Activated CD4-positive, alpha-beta T cell treated with anti-CD3 and anti-CD28 coated beads for 48 hours (primary cell): ENCODE data around the gene AUTS2.
"Not testable (repeated sequence)": the region's sequence is repeated elsewhere in the genome, so short reads cannot be mapped to it uniquely, and the experiment has no call there.

Experiments used
- DNase-seq: peaks from one replicate; pipeline ENCODE4 v3.0.0-alpha.2; 2020

AUTS2 gene

GRCh38 chr7:70632400-70632799, 1034.1 kb downstream of the AUTS2 start:
- no peak for DNase-seq

- DNase-seq: no peak
Measured at GRCh38 chr7:70634071-70634470, 1035.8 kb downstream of the AUTS2 start.

GRCh38 chr7:70634610-70635068, 1036.4 kb downstream of the AUTS2 start:
- DNase-seq: no peak

DNA sequence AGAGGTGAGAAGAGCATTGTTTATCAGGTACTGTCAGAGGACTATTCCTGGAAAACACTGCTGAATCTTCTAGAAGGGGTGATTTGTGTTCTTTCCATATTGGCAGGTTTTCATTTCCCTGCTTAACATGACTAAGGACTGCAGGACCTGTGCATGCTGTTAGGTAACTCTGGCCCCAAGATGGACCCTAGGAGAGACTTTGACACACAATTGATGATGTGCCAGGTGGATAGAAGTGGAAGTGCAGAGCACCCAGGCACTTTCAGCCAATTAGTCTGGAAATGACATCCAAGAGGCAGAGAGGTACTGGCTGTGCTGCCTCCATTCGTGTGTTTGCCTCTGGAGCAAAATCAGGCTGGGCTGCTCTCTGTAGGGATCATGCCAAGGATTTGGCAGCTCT, 1037.4 kb downstream of the AUTS2 start:
- no peak for DNase-seq

- DNase-seq: no peak
Measured at GRCh38 chr7:70636169-70636568, 1037.9 kb downstream of the AUTS2 start.

DNA sequence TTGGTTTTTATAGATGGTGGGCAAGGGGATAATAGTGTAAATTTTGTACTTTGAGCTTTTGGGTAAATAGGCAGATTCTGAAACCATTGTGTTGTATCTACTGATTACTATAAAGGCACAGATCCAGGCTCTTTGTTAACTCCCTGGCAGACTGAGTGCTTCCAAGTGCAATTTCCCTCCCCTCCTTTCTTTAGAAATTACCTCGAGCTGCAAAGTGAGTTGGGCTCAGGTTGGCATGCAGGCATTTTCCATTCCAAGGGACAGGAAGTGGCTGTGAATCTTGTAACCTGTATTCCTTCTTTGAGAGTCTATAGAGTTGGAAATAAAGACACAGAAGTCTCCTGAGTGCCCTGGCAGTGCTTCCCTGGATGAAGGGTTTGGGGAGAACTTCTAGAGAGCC, 1039.5 kb downstream of the AUTS2 start:
- DNase-seq: no peak

- no peak for DNase-seq
Measured at GRCh38 chr7:70638158-70639107, 1040.2 kb downstream of the AUTS2 start.

GRCh38 chr7:70640266-70640833, 1042.1 kb downstream of the AUTS2 start:
- no peak for DNase-seq

- DNase-seq: no peak
Measured at GRCh38 chr7:70641882-70642281, 1043.6 kb downstream of the AUTS2 start.

DNA sequence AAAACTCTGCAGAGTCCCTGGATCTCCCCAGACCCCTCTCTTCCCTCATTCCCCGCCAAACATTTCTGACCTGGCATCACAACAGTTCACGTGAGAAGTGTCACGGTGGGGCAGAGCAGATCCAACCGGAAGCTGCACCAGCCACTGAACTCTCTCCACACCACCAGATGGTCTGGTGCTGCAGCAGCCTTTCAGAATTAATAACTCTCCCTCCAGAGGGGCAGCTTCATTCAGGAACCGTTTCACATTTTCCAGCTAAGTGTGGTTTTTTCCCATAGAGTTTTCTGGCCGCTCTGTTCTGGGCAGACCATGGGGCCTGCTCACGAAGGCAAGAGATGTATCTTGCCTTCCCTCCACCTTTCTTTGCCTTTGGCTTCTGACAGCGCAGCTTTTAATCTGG, 1047.0 kb downstream of the AUTS2 start:
- no peak for DNase-seq

DNA sequence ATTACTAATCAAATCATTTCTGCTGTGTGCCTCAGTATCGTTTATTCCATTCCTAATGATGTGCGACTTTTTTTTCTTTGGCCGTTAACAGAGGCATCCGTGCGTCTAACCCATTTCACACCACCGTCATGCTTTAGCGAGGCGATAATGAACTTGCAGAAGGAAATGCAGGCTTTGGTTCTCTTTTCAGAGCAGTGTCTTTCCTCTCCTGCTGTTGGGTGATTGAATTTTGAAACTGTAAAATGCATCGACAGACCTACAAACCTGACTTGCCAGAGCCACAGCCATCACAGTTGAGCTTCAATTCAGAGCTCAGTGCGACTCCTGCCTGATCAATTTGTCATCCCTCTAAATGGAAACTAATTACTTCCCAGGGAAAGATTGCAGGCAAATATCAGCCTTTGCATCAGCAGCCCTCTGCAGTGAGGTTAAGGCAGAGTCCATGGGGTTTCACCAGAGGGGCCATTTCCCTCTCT, 1047.6 kb downstream of the AUTS2 start:
- DNase-seq: no peak

- DNase-seq: no peak
Measured at GRCh38 chr7:70646536-70647248, 1048.4 kb downstream of the AUTS2 start.

DNA sequence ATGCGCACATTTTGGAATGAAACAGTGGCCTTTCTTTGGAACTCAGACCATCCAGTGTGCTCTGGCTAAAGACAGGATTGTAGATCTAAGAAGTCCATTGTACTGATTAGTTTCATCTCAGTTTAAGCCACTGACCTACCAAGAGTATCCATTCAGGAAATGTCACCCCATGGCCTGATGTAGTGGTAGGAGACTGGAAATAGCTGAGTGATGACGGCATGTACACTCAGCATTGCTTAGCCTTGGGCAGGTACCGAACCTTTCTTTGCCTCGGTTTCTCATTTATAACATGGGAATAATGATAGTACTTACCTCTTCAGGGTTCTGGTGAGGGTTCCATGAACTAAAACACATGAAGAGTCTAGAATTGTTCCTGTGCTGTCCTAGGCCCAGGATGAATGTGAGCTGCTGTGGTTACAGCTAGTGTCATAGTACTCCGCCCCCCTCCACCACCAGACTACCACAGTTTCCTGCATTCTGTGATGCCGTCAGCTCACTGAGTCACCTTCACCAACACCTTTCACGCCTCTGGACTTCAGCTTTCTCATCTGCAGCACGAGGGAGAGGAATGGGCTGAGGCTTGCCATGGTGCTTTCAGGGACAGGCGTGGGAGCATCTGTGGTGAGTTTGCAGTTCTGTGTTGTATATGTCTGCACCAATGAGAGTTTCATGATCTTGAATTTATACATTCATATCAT, 1049.7 kb downstream of the AUTS2 start:
- DNase-seq: peak; percentile 84

- DNase-seq: not testable (repeated sequence)
Measured at GRCh38 chr7:70648499-70648861, 1050.2 kb downstream of the AUTS2 start.

- no peak for DNase-seq
Measured at GRCh38 chr7:70649323-70649722, 1051.0 kb downstream of the AUTS2 start.

DNA sequence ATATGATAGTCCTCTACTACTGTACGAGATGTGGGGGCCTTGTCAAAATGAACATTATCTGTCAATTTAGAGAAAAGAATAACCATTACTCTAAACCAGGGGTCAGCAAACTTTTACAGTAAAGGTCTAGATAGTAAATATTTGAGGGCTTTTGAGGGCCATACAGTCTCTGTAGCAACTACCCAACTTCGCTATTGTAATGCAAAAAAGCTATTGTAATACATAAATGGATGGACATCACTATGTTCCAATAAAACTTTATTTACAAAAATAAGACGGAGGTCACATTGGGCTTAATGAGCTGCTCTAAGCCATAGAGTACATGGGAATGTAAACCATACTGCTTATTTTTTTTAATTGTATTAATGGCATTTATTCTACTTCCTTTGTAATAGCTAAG, 1055.9 kb downstream of the AUTS2 start:
- DNase-seq: no peak

GRCh38 chr7:70654979-70655378, 1056.7 kb downstream of the AUTS2 start:
- no peak for DNase-seq

GRCh38 chr7:70655694-70656093, 1057.4 kb downstream of the AUTS2 start:
- no peak for DNase-seq

GRCh38 chr7:70657571-70657970, 1059.3 kb downstream of the AUTS2 start:
- DNase-seq: no peak

GRCh38 chr7:70657989-70658632, 1059.8 kb downstream of the AUTS2 start:
- DNase-seq: no peak

- DNase-seq: no peak
Measured at GRCh38 chr7:70659263-70659662, 1061.0 kb downstream of the AUTS2 start.

DNA sequence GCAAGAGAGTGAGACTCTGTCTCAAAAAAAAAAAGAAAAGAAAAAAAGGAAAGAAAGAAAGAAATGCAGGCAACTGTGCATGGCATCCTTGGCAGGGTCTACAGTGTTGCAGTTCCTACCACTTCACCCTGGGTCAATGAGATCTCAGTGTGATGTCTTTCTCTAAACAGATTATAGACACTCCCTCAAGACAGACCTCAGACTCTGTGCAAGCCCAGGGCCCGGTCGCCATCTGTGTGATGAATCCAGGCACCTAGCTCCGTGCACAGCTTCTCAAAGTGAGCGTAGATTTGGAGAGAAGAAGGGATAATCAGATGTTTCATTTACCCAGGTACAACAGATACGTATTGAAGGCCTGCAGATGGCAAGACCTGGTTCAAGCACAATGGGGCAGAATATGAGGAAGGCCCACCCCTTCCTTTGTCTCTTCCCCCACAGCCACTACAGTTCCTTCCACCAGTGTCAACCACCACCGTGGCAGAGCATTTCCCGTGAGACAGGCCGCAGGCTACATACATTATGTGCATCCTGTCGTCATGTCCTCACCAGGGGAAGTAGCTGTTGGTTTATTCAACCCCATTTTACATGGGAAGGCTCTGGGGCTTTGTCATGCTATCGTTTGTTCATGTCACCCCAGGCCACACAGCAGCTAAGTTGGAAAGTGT, 1062.0 kb downstream of the AUTS2 start:
- peak; percentile 10 for DNase-seq
